T-helper 17 cell (primary cell): ENCODE data around the gene PTPRQ. TPM values are rescaled to one million over a fixed set of nuclear protein-coding genes. Genes with fewer than 3 reads are reported as not detected.

Experiments
- ATAC-seq: fragments of 150-1000 bp; cut with Tn5 transposase; 2 replicates; pipeline ENCODE4 v1.10.0; 2021; ENCODE audit warnings: mild to moderate bottlenecking, moderate library complexity
- DNase-seq, 3 donors: peaks; one replicate each; pipeline versions ENCODE4 v3.0.0 to v3.0.0-alpha.2; 2020 to 2021
- H3K9me3 ChIP-seq: one replicate; pipeline ENCODE4 v1.7.0; 2013; ENCODE audit warnings: low read length, mild to moderate bottlenecking; ENCODE audit not compliant: control insufficient read depth, poor library complexity, severe bottlenecking
- H3K27ac Mint-ChIP-seq: one replicate; pipeline ENCODE4 v1.8.0; 2022; ENCODE audit warnings: mild to moderate bottlenecking, moderate library complexity, mixed read lengths
- H3K27me3 Mint-ChIP-seq: one replicate; pipeline ENCODE4 v1.8.0; 2022; ENCODE audit warnings: mixed read lengths
- H3K36me3 Mint-ChIP-seq: one replicate; pipeline ENCODE4 v1.8.0; 2022; ENCODE audit warnings: low read depth, mixed read lengths
- H3K4me1 Mint-ChIP-seq: one replicate; pipeline ENCODE4 v1.8.0; 2022; ENCODE audit warnings: mild to moderate bottlenecking, mixed read lengths
- H3K4me3 Mint-ChIP-seq: one replicate; pipeline ENCODE4 v1.8.0; 2022; ENCODE audit warnings: mild to moderate bottlenecking, moderate library complexity, mixed read lengths
- total RNA-seq, 4 donors: library from RNA in 2 of 4; stranded (reverse) in 2 of 4; gene quantifications; one replicate each; pipeline ENCODE4 v1.2.3 and lab custom pipeline; 2022 to 2026

Gene PTPRQ
- total RNA-seq, 2 donors from 2014 or later: not detected

DNA sequence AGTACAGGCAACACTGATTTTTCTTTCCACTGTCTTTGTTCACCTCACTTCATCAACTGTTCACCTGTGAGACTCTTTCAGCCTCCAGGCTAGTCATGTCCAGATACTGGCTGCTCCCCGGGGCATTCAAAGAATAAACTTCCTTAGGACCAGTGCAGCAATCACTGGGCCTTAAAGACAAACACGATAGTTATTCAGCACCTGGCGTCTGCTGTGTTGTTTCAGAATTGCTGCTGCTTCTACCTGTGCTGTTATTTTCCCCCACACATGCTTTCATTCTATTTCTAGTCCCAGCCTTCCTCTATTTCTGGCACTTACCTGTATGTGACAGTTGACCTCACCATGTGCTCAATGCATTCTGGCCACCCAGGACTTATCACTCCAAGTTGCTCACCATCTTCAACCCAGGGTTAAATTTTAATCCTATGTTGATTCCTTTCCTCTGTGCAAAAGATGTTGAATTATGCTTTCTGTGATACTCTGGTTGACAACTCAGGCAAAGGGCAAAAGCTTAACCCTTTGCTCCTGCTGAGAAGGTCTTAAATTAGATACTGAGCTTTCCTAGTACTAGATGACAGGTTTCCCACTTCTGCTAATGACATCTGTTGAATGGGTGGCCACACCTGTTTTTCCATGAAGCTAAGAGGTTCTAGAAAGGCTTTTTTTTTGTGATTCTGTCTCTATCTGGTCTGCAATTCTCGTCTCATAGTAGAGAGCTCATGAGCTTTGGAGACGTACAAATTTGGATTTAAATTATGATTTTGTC, 41.4 kb downstream of the PTPRQ start:
- H3K27ac Mint-ChIP-seq: no peak overlapping the region
- no peaks in the 10 kb centered on the region for H3K4me1 Mint-ChIP-seq
- ATAC-seq: no peak
- DNase-seq: no peak
- H3K36me3 Mint-ChIP-seq: no peaks in the 10 kb centered on the region
- no peaks in the 10 kb centered on the region for H3K27me3 Mint-ChIP-seq
- no peak overlapping the region for H3K4me3 Mint-ChIP-seq
- H3K9me3 ChIP-seq: no peaks in the 10 kb centered on the region

GRCh38 chr12:80490329-80490728, 46.3 kb downstream of the PTPRQ start:
- Mint-ChIP-seq H3K27me3 (no peaks in the 10 kb centered on the region), H3K27ac (no peak overlapping the region), H3K4me1 (no peaks in the 10 kb centered on the region), H3K36me3 (no peaks in the 10 kb centered on the region), H3K4me3 (no peak overlapping the region)
- H3K9me3 ChIP-seq: no peaks in the 10 kb centered on the region
- ATAC-seq (no peak), DNase-seq (no peak)

GRCh38 chr12:80491166-80491565, 47.1 kb downstream of the PTPRQ start:
- no peaks in the 10 kb centered on the region for H3K27me3 Mint-ChIP-seq
- H3K27ac Mint-ChIP-seq: no peak overlapping the region
- ATAC-seq: no peak

DNA sequence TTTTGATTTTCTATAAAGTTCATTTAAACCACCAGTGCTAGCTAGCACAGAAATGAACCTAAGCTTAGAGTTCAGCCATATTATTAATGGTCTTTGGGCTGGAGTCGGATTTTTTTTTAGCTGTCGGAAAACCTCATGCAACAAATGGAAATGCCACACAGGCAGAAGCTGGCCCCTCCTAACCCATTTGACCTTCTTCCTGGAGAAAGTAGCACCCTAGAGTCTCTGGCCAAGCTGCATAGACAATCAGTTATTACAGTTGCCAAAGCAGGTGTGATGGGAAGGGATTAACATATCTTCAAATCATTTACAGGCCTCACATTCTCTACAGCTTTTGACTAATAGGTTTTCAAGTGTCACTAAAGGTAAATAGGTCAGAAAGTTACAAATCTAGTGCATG, 49.4 kb downstream of the PTPRQ start:
- H3K36me3 Mint-ChIP-seq: no peaks in the 10 kb centered on the region
- DNase-seq: no peak
- no peaks in the 10 kb centered on the region for H3K4me1 Mint-ChIP-seq
- no peak for ATAC-seq
- no peak overlapping the region for H3K27ac Mint-ChIP-seq
- no peaks in the 10 kb centered on the region for H3K27me3 Mint-ChIP-seq
- H3K9me3 ChIP-seq: no peaks in the 10 kb centered on the region
- no peak overlapping the region for H3K4me3 Mint-ChIP-seq

More at GRCh38 chr12:80491166-80491565, 47.1 kb downstream of the PTPRQ start:
- H3K9me3 ChIP-seq: no peaks in the 10 kb centered on the region
- no peak for DNase-seq
- Mint-ChIP-seq H3K4me1 (no peaks in the 10 kb centered on the region), H3K4me3 (no peak overlapping the region), H3K36me3 (no peaks in the 10 kb centered on the region)

GRCh38 chr12:80494836-80495235, 50.8 kb downstream of the PTPRQ start:
- H3K9me3 ChIP-seq: no peaks in the 10 kb centered on the region
- Mint-ChIP-seq H3K27ac (no peak overlapping the region), H3K27me3 (no peaks in the 10 kb centered on the region), H3K4me3 (no peak overlapping the region), H3K36me3 (no peaks in the 10 kb centered on the region), H3K4me1 (no peaks in the 10 kb centered on the region)
- DNase-seq: no peak
- ATAC-seq: no peak

GRCh38 chr12:80498059-80498728, 54.2 kb downstream of the PTPRQ start:
- Mint-ChIP-seq H3K4me3 (no peak overlapping the region), H3K27me3 (no peaks in the 10 kb centered on the region), H3K36me3 (no peaks in the 10 kb centered on the region), H3K4me1 (no peaks in the 10 kb centered on the region), H3K27ac (no peak overlapping the region)
- DNase-seq: no peak
- H3K9me3 ChIP-seq: no peaks in the 10 kb centered on the region
- ATAC-seq: no peak

DNA sequence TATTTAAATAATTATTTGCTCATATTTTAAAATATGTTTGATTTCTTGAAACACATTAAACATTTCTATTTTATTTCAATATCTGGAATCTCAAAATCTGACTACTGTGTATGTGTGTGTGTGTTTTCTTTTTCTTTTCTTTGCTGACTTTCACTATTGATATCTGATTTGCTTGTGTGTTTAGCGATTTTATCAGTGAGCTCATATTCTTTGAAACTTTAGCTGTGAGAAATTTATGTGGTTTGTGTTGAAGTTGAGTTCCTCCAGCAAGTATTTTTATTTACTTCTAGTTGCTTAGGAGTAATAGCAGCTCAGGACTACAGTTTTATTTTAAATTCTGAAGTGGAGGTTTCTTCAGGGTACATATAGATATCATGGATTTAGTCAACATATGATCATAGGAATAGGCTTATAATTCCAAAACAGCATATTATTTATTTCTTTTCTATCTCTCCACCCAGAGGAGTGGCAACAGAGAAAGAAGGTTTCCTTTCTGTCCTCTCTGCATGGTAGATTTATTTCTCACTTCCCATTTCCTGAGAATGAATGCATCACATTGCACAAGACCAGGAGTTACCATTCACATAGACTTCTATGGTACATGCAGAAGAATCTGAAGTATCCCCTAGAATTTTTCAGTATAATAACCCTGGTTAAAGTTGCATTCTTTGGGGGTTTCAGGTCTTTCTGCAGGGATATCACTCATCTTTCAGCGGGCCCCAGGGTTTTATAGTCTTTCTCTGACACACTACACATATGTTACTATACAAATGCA, 60.5 kb downstream of the PTPRQ start:
- Mint-ChIP-seq H3K27ac (no peak overlapping the region), H3K27me3 (no peaks in the 10 kb centered on the region), H3K4me1 (no peaks in the 10 kb centered on the region), H3K4me3 (no peak overlapping the region), H3K36me3 (no peaks in the 10 kb centered on the region)
- ATAC-seq (no peak), DNase-seq (no peak)
- H3K9me3 ChIP-seq: no peaks in the 10 kb centered on the region

- H3K36me3 Mint-ChIP-seq: no peaks in the 10 kb centered on the region
- H3K27me3 Mint-ChIP-seq: no peaks in the 10 kb centered on the region
- H3K9me3 ChIP-seq: no peaks in the 10 kb centered on the region
- H3K27ac Mint-ChIP-seq: no peak overlapping the region
- DNase-seq (no peak), ATAC-seq (no peak)
- H3K4me1 Mint-ChIP-seq: no peaks in the 10 kb centered on the region
- H3K4me3 Mint-ChIP-seq: no peak overlapping the region
Measured at GRCh38 chr12:80509781-80510556, 65.9 kb downstream of the PTPRQ start.

- no peaks in the 10 kb centered on the region for H3K36me3 Mint-ChIP-seq
- no peak overlapping the region for H3K4me3 Mint-ChIP-seq
- DNase-seq: no peak
- ATAC-seq: no peak
- no peaks in the 10 kb centered on the region for H3K4me1 Mint-ChIP-seq
- no peaks in the 10 kb centered on the region for H3K9me3 ChIP-seq
- H3K27ac Mint-ChIP-seq: no peak overlapping the region
- no peaks in the 10 kb centered on the region for H3K27me3 Mint-ChIP-seq
Measured at GRCh38 chr12:80512781-80513180, 68.7 kb downstream of the PTPRQ start.

GRCh38 chr12:80513211-80513610, 69.2 kb downstream of the PTPRQ start:
- DNase-seq: no peak
- Mint-ChIP-seq H3K27ac (no peak overlapping the region), H3K27me3 (no peaks in the 10 kb centered on the region), H3K4me3 (no peak overlapping the region), H3K36me3 (no peaks in the 10 kb centered on the region), H3K4me1 (no peaks in the 10 kb centered on the region)
- no peaks in the 10 kb centered on the region for H3K9me3 ChIP-seq
- ATAC-seq: no peak

GRCh38 chr12:80517655-80518054, 73.6 kb downstream of the PTPRQ start:
- H3K9me3 ChIP-seq: no peaks in the 10 kb centered on the region
- DNase-seq (no peak), ATAC-seq (no peak)
- Mint-ChIP-seq H3K36me3 (no peaks in the 10 kb centered on the region), H3K27me3 (no peaks in the 10 kb centered on the region), H3K4me3 (no peak overlapping the region), H3K4me1 (no peaks in the 10 kb centered on the region), H3K27ac (no peak overlapping the region)

DNA sequence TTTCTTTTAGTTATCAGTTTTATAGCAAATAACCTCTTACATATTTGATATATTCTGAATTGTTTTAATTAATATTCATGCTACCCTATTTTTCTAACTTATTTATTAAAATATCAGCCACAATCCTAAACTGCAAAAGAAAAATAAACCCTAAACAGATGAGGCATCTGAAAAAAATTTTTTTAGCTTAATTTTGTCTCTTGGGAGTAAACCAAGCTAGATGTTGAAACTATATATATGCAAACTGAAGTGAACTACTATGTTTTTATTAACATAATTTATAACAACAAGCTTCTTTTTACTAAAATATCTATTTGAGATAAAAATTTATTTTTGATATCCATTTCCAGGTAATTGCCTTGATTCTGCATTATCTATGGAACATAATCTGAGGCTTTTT, 87.6 kb downstream of the PTPRQ start:
- Mint-ChIP-seq H3K27ac (no peak overlapping the region), H3K36me3 (no peaks in the 10 kb centered on the region), H3K27me3 (no peaks in the 10 kb centered on the region), H3K4me1 (no peaks in the 10 kb centered on the region), H3K4me3 (no peak overlapping the region)
- DNase-seq: no peak
- no peaks in the 10 kb centered on the region for H3K9me3 ChIP-seq
- no peak for ATAC-seq

- H3K27ac Mint-ChIP-seq: no peak overlapping the region
- no peaks in the 10 kb centered on the region for H3K27me3 Mint-ChIP-seq
- no peaks in the 10 kb centered on the region for H3K36me3 Mint-ChIP-seq
- H3K4me3 Mint-ChIP-seq: no peak overlapping the region
- DNase-seq (no peak), ATAC-seq (no peak)
- H3K4me1 Mint-ChIP-seq: no peaks in the 10 kb centered on the region
- H3K9me3 ChIP-seq: no peaks in the 10 kb centered on the region
Measured at GRCh38 chr12:80539029-80539428, 95.0 kb downstream of the PTPRQ start.
